ENCODE measurements around the gene AKR1C1. TPM values are rescaled to one million over a fixed set of nuclear protein-coding genes. Genes with fewer than 3 reads are reported as not detected.
"Not testable (repeated sequence)": the region's sequence is repeated elsewhere in the genome, so short reads cannot be mapped to it uniquely, and the experiment has no call there.

The AKR1C1 gene
- polyA plus RNA-seq, 1 experiment: 125 TPM

- no peak for DNase-seq (ENCODE audit: low read depth, low spot score)
- Histone ChIP-seq H3K9me3 (ENCODE audit: control insufficient read depth, insufficient read depth, low read length) (no peaks in the 10 kb centered on the region), H3K27me3 (ENCODE audit: control insufficient read depth, insufficient read depth, low read length) (no peaks in the 10 kb centered on the region), H3K27ac (ENCODE audit: low read depth, low read length) (no peak overlapping the region), H3K4me3 (ENCODE audit: low read depth, low read length) (no peak overlapping the region)
- POLR2A ChIA-PET: no interaction called here
- CTCF ChIA-PET: no interaction called here
- TF ChIP-seq CTCF (IDR thresholded peaks at IDR 0.05; ENCODE audit: low read depth, low read length): no peak
Measured at GRCh38 chr10:4953405-4953804, 9.8 kb upstream of the AKR1C1 start.

GRCh38 chr10:4956088-4956487 is 7.1 kb upstream of the AKR1C1 start:
- DNase-seq (ENCODE audit: low read depth, low spot score); H3K27me3 ChIP-seq (ENCODE audit: control insufficient read depth, insufficient read depth, low read length); POLR2A ChIA-PET; H3K9me3 ChIP-seq (ENCODE audit: control insufficient read depth, insufficient read depth, low read length); H3K27ac ChIP-seq (ENCODE audit: low read depth, low read length); H3K4me3 ChIP-seq (ENCODE audit: low read depth, low read length): not testable (repeated sequence)
- CTCF ChIA-PET: interaction anchor here (0.5 to 1.3 kb wide), 4 partner anchors 106 to 428 kb away, joined by 3 to 6 read pairs (median 5); no protein-coding TSS in a partner anchor

GRCh38 chr10:4956955-4957645 is 6.1 kb upstream of the AKR1C1 start:
- H3K9me3 ChIP-seq (ENCODE audit: control insufficient read depth, insufficient read depth, low read length); H3K27ac ChIP-seq (ENCODE audit: low read depth, low read length); POLR2A ChIA-PET; H3K27me3 ChIP-seq (ENCODE audit: control insufficient read depth, insufficient read depth, low read length); H3K4me3 ChIP-seq (ENCODE audit: low read depth, low read length); CTCF ChIA-PET; DNase-seq (ENCODE audit: low read depth, low spot score): not testable (repeated sequence)

- H3K4me3 ChIP-seq (ENCODE audit: low read depth, low read length); POLR2A ChIA-PET; H3K27ac ChIP-seq (ENCODE audit: low read depth, low read length); H3K9me3 ChIP-seq (ENCODE audit: control insufficient read depth, insufficient read depth, low read length); H3K27me3 ChIP-seq (ENCODE audit: control insufficient read depth, insufficient read depth, low read length); CTCF ChIA-PET; DNase-seq (ENCODE audit: low read depth, low spot score): not testable (repeated sequence)
Measured at GRCh38 chr10:4961558-4961957, 1.7 kb upstream of the AKR1C1 start.

GRCh38 chr10:4962308-4962707 is 907 bp upstream of the AKR1C1 start:
- H3K9me3 ChIP-seq (ENCODE audit: control insufficient read depth, insufficient read depth, low read length); H3K4me3 ChIP-seq (ENCODE audit: low read depth, low read length); H3K27ac ChIP-seq (ENCODE audit: low read depth, low read length); POLR2A ChIA-PET; H3K27me3 ChIP-seq (ENCODE audit: control insufficient read depth, insufficient read depth, low read length); DNase-seq (ENCODE audit: low read depth, low spot score): not testable (repeated sequence)
- CTCF ChIA-PET: interaction anchor here (4.6 kb wide), 1 partner anchor 112 kb away, joined by 24 read pairs; no protein-coding TSS in a partner anchor

- POLR2A ChIA-PET: interaction anchor here (1.1 kb wide), 2 partner anchors 16 to 21 kb away, joined by 3 to 4 read pairs; no protein-coding TSS in a partner anchor
- CTCF ChIA-PET: interaction anchor here (1.0 to 4.6 kb wide), 2 partner anchors 114 to 116 kb away, joined by 3 to 24 read pairs; no protein-coding TSS in a partner anchor
Measured at GRCh38 chr10:4963815-4964154, 570 bp downstream of the AKR1C1 start.

GRCh38 chr10:4965763-4966162 is 2.5 kb downstream of the AKR1C1 start:
- POLR2A ChIA-PET; DNase-seq (ENCODE audit: low read depth, low spot score): not testable (repeated sequence)
- CTCF ChIA-PET: interaction anchor here (1.1 to 4.6 kb wide), 2 partner anchors 116 to 151 kb away, joined by 5 to 24 read pairs; no protein-coding TSS in a partner anchor

More at GRCh38 chr10:4963815-4964154, 570 bp downstream of the AKR1C1 start:
- not testable (repeated sequence) for DNase-seq (ENCODE audit: low read depth, low spot score); H3K27me3 ChIP-seq (ENCODE audit: control insufficient read depth, insufficient read depth, low read length); H3K9me3 ChIP-seq (ENCODE audit: control insufficient read depth, insufficient read depth, low read length); H3K27ac ChIP-seq (ENCODE audit: low read depth, low read length)
- peak overlapping the region; percentile 46 for H3K4me3 ChIP-seq (ENCODE audit: low read depth, low read length)

GRCh38 chr10:4967189-4967588 is 4.0 kb downstream of the AKR1C1 start:
- CTCF ChIA-PET; H3K4me3 ChIP-seq (ENCODE audit: low read depth, low read length); POLR2A ChIA-PET: not testable (repeated sequence)

More at GRCh38 chr10:4965763-4966162, 2.5 kb downstream of the AKR1C1 start:
- H3K27ac ChIP-seq (ENCODE audit: low read depth, low read length); H3K4me3 ChIP-seq (ENCODE audit: low read depth, low read length); H3K9me3 ChIP-seq (ENCODE audit: control insufficient read depth, insufficient read depth, low read length); H3K27me3 ChIP-seq (ENCODE audit: control insufficient read depth, insufficient read depth, low read length): not testable (repeated sequence)

GRCh38 chr10:4969289-4969688 is 6.1 kb downstream of the AKR1C1 start:
- H3K27me3 ChIP-seq (ENCODE audit: control insufficient read depth, insufficient read depth, low read length); H3K4me3 ChIP-seq (ENCODE audit: low read depth, low read length); H3K27ac ChIP-seq (ENCODE audit: low read depth, low read length); CTCF ChIA-PET; H3K9me3 ChIP-seq (ENCODE audit: control insufficient read depth, insufficient read depth, low read length); POLR2A ChIA-PET; DNase-seq (ENCODE audit: low read depth, low spot score): not testable (repeated sequence)

More at GRCh38 chr10:4967189-4967588, 4.0 kb downstream of the AKR1C1 start:
- H3K9me3 ChIP-seq (ENCODE audit: control insufficient read depth, insufficient read depth, low read length); H3K27ac ChIP-seq (ENCODE audit: low read depth, low read length); H3K27me3 ChIP-seq (ENCODE audit: control insufficient read depth, insufficient read depth, low read length); DNase-seq (ENCODE audit: low read depth, low spot score): not testable (repeated sequence)

GRCh38 chr10:4970362-4970761 is 7.1 kb downstream of the AKR1C1 start:
- H3K27ac ChIP-seq (ENCODE audit: low read depth, low read length); H3K4me3 ChIP-seq (ENCODE audit: low read depth, low read length); H3K27me3 ChIP-seq (ENCODE audit: control insufficient read depth, insufficient read depth, low read length); POLR2A ChIA-PET; DNase-seq (ENCODE audit: low read depth, low spot score); H3K9me3 ChIP-seq (ENCODE audit: control insufficient read depth, insufficient read depth, low read length); CTCF ChIA-PET: not testable (repeated sequence)

GRCh38 chr10:4972369-4973142 is 9.3 kb downstream of the AKR1C1 start:
- POLR2A ChIA-PET; H3K9me3 ChIP-seq (ENCODE audit: control insufficient read depth, insufficient read depth, low read length); H3K4me3 ChIP-seq (ENCODE audit: low read depth, low read length); DNase-seq (ENCODE audit: low read depth, low spot score); CTCF ChIA-PET; H3K27me3 ChIP-seq (ENCODE audit: control insufficient read depth, insufficient read depth, low read length); H3K27ac ChIP-seq (ENCODE audit: low read depth, low read length): not testable (repeated sequence)
